NCI-H1436 (cell line): ENCODE data around the gene PI4K2B.
"Not testable (repeated sequence)": the region's sequence is repeated elsewhere in the genome, so short reads cannot be mapped to it uniquely, and the experiment has no call there.

ENCODE experiments used
- DNase-seq: peaks from one replicate; lab custom pipeline; 2025; lab: John Stamatoyannopoulos, UW

Gene PI4K2B

DNA sequence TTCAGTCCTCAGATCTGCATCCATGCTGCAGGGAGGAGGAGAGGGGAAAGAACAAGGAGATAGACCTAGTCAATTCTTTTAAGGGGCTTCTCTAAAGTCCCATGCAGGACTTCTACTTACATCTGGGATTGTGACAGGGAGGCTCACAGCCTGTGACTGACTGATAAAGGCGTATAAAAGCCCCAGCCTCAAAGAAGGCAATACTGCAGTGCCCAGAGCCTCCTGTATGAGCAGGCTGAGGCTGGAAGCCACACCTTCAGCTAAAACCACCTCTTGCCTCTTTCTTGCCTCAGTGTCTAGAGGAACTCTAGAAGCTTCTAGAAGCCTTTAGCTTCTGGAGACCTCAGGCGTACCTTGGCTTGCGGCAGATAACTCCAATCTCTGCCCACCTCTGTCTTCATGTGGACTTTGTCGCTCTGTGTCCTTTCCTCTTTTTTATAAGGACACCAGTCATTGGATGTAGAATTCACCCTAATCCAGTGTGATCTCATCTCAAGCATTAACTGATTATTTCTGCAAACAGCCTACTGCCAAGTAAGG lies 72.8 kb downstream of the PI4K2B start:
- no peak for DNase-seq

DNA sequence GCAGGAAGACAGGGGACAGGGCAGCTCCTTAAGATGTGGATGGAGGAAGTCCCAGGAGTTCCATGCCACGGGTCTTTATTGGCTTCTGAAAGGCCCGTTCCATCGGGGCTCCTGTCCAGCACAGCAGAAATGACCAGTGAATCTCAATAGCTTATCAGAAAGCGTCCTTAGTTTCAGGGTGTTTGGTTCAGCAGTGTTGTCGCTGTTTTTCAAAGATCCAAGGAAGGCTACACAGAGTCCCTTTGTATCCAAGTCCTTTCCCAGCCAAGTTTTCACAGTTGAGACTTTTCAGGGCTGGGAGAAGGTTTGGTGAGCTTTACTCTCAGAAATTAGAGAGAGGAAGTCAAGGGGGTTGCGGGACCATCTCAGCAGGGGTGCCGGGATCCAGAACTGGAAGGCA lies 73.8 kb downstream of the PI4K2B start:
- no peak for DNase-seq

DNA sequence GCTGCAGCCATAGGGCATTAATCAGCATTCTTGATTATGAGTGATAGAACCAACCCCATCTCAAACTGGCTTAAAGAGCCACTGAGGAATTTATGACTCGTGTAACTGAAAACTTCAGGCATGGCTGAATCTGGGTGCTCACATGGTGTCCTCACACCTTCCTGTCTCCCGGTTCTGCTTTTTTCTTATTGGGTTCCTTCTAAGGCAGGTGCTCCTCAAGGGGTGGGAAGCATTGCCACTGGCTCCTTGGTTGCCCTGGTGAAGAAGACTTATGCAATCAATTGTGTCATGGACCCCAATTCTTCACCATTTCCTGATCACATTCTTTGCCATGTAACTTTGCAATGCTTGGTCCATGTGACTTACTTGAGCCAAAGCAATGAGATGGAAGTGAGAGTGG lies 74.5 kb downstream of the PI4K2B start:
- DNase-seq: no peak

DNA sequence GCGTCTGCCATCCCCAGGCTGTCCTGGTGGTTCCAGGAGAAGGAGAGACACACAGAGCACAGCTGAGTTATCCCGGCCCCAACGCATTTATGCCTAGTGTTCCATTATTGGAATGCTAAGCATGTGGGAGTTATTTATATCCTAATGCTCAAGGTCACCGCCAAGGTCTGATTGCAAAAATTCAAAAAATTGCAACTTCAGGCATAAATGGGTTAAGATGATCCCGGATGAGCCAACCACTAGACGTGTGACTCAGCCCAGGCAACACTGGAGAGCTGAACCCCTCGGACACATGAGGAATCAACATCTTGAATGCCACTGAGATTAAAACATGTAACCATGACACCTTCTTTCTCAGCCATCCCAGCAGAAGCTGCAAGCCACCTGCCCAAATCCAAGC lies 74.9 kb downstream of the PI4K2B start:
- DNase-seq: no peak

DNA sequence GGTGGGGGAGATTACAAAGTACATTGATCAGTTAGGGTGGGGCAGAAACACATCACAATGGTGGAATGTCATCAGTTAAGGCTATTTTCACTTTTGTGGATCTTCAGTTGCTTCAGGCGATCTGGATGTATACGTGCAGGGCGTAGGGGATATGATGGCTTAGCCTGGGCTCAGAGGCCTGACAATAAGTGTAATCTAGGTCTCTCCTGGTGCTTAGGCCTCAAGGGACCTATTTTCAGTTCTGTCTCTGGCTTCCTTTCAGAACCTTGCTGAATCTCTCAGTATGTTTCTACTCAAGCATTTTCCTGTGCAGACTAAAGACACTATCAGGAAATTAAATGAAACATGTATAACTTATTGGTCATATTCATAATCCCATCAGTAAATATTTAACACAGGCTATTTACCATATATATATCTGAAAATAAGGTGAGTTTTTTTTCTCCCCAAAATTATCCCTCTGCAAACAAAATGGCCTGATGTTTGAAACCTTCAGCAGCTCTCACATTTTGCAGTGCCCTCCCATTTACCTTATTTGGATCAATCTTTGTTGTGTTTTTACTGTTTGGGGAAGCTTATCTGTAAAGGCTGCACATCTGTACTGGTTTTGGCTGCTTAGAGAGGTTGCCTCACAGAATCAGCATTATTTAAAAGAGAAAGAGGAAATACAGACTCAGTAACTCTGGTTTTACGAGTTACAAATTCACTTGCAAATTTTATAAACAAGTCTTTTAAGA lies 76.4 kb downstream of the PI4K2B start:
- DNase-seq: no peak

DNA sequence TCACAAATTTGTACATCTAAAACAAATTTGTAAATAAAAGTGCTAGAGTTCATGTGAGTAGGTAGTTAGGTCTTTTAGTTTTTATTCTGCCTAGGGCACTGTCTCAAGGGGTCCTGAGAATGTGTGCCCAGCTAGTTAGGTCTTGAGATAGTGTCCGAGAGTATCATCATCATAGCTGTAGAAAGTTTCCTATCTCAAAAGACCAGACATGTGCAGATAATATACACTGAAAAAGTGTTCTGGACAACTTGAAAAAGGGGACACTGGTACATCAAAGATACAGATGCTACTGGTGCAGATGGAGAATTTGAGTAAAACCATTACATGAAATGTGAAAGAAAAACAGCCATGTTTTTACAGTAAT lies 77.0 kb downstream of the PI4K2B start:
- DNase-seq: no peak

DNA sequence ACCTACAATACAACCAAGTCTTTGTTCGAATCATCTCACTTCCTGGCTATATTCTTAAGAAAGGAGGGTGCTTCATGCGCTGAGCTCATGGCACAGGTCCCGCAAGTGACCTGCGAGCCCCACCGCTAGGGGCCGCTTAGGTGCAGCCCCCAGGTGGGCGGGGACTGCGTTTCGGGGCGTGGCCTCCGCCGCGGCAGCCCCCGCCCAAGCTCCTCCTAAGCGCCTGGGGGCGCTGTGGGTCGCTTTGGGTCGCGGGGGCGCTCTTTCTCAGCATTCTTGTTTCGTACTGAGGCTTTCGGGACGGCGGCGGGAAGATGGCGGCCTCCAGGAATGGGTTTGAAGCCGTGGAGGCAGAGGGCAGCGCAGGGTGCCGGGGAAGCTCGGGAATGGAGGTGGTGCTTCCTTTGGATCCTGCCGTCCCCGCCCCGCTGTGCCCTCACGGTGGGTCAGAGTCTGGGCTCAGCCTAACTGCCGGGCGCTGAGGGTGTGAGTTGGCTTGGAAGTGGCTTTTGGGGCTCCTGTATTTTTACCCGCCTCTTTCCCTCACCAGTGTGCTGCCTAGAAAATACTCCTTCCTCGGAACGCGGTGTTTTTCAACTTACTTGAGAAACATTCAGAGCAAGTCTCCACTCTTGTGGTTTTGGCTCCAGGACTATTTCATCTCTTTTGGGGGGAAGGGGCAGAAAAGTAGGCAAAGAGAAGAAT lies 78.8 kb downstream of the PI4K2B start, which contains the start of gene ZCCHC4:
ZCCHC4 (plus strand) TSS at position 279 of the 705 bp plus-strand sequence; CDS start at position 315, 36 bp downstream.
- peak; percentile 85 for DNase-seq

DNA sequence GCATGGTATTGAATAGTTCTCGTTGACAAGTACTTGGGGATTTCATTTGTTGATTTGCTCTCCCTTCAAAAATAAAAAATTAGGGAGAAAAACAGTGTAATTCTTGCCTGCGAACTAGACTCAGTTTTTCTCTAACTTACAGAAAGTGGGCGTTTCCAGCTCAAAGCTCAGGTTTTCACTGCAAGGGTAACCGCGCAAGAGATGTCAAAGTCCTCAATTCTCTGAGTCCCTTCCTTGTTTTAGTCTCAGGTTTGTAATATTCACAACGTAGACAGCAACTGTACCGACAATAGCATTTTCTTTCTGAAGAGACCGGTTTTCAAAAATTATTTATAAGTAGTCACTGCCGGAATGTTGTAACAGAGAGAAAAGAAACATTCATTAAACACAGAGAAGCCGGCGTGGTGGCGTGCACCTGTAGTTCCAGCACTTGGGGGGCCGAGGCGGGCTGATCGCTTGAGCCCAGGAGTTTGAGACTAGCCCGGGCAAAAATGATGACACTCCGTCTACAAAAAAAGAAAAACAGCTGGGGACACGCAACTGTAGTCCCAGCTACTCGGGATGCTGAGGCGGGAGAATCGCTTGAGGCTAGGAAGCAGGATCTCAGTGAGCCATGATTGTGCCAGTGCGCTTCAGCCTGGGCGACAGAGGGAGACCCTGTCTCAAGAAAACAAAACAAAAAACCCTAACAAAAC lies 79.5 kb downstream of the PI4K2B start:
- DNase-seq: no peak

DNA sequence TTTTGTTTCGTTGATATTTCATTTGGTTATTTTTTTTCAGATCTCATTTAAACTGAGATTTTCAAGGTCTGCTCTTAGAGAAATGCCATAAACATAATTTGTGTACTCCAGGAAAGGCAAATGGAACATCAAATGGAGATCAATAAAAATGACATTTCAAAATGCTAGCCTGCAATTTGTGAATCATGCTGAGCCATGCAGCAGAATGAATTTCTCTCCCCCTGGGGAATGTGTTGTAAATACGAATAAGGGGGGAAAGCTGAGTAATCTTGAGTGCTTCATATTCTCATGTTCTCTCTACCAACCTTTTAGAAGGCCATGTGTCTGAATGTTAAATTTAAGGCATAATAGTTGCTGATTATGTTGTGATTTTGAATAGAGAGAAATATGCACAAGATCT lies 86.5 kb downstream of the PI4K2B start:
- DNase-seq: no peak

DNA sequence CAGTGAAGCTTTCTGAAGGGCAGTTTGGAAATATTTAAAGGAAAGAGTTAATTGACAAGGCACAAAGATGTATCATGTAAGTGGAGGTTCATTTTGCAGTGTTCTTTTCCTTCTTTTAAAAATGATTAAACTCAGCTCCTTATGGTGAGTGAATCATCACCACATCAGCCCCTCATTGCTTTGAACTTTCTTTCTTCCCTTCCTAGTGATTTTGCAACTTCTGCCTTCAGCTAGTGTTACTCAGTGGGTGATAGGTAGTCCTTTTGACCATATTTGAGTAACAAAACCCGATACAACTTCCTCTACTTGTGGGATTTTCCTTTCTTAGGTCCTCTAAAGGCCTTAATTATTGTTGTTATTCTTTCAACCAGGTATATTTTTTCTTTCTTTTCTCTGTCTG lies 86.9 kb downstream of the PI4K2B start:
- DNase-seq: no peak

DNA sequence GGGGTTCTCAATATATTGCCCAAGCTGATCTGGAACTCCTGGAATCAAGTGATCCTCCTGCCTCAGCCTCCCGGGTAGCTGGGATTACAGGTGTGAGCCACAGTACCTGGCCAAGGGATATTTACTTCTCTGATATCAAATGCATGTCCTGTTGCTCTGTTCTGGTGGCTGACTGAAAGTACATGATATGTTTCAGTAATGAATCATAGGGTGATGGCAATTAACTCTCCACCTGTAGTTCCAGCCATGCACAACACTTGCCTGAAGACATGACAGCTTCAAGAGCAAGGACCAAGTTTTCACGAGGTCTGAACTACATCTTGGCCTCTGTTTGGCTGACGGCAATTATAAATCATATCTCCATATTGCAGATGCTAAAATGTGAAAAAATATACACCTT lies 87.9 kb downstream of the PI4K2B start:
- no peak for DNase-seq

DNA sequence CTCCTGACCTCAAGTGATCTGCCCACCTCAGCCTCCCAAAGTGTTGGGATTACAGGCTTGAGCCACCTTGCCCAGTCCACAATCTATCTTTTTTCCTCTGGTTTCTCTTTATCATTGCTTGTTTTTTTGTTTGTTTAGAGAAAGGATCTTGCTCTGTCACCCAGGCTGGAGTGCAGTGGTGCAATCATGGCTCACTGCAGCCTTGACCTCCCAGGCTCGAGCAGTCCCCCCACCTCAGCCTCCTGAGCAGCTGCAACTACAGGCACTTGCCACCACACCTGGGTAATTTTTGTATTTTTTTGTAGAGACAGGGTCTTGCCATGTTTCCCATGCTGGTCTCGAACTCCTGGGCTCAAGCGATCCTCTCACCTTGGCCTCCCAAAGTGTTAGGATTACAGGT lies 94.6 kb downstream of the PI4K2B start:
- DNase-seq: not testable (repeated sequence)
